Stimulated activated naive CD8-positive, alpha-beta T cell treated with anti-CD3 and anti-CD28 coated beads, Interleukin-15, amount 100 ng/mL, for 72 hours (primary cell): ENCODE measurements around the gene LIMK1.
"Not testable (repeated sequence)": the region's sequence is repeated elsewhere in the genome, so short reads cannot be mapped to it uniquely, and the experiment has no call there.

Source experiments
- ATAC-seq: fragments of 150-1000 bp; cut with Tn5 transposase; 2 replicates; pipeline ENCODE4 v1.10.0; 2021; ENCODE audit warnings: mild to moderate bottlenecking, moderate library complexity
- DNase-seq, 2 donors: peaks; one replicate each; pipeline ENCODE4 v3.0.0; 2021 to 2022
- H3K27ac Mint-ChIP-seq, 2 donors: one replicate each; pipeline ENCODE4 v1.8.0; 2022; ENCODE audit warnings: mild to moderate bottlenecking in 2 of 2, mixed read lengths in 2 of 2, moderate library complexity in 2 of 2
- H3K27me3 Mint-ChIP-seq: one replicate; pipeline ENCODE4 v1.8.0; 2022; ENCODE audit warnings: mixed read lengths
- H3K4me1 Mint-ChIP-seq: one replicate; pipeline ENCODE4 v1.8.0; 2022; ENCODE audit warnings: mild to moderate bottlenecking, mixed read lengths
- H3K4me3 Mint-ChIP-seq, 2 donors: one replicate each; pipeline ENCODE4 v1.8.0; 2022; ENCODE audit warnings: mild to moderate bottlenecking in 2 of 2, mixed read lengths in 2 of 2, moderate library complexity in 1 of 2
- H3K9me3 Mint-ChIP-seq, 2 donors: one replicate each; pipeline ENCODE4 v1.8.0; 2022; ENCODE audit warnings: mixed read lengths in 2 of 2

Gene LIMK1

DNA sequence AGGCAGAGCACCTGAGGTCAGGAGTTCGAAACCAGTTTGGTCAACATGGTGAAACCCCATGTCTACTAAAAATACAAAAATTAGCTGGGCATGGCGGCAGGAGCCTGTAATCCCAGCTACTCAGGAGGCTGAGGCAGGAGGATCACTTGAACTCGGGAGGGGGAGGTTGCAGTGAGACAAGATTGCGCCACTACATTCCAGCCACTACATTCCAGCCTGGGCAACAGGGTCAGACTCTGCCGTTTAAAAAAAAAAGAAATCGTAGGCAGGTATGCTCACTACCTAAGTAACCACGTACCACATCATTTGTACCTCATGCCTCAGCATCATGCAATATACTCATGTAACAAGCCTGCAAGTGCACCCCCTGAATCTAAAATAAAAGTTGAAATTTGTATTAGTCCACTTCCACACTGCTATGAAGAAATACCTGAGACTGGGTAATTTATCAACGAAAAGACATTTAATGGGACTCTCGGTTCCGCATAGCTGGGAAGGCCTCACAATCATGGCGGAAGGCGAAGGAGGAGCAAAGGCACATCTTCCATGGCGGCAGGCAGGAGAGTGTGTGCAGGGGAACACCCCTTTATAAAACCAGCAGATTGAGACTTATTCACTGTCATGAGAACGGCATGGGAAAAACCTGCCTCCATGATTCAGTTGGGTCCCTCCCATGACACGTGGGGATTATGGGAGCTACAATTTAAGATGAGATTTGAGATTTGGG is 82.4 kb downstream of the LIMK1 start:
- ATAC-seq (no peak), DNase-seq (no peak)
- Mint-ChIP-seq H3K4me3 (no peak overlapping the region), H3K4me1 (no peaks in the 10 kb centered on the region), H3K27me3 (no peaks in the 10 kb centered on the region), H3K27ac (no peak overlapping the region), H3K9me3 (no peaks in the 10 kb centered on the region)

DNA sequence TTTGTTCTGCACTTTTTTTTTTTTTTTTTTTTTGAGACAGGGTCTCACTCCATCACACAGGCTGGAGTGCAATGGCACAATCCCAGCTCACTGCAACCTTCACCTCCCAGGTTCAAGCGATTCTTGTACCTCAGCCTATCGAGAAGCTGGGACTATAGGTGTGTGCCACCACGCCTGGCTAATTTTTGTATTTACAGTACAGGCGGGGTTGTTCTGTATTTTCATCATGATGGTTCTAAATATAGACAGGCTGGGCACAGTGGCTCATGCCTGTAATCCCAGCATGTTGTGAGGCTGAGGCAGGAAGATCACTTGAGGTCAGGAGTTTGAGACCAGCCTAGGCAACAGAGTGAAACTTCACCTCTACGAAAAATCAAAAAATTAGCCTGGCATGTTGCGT is 83.7 kb downstream of the LIMK1 start:
- not testable (repeated sequence) for H3K27ac Mint-ChIP-seq, H3K4me3 Mint-ChIP-seq, DNase-seq, H3K4me1 Mint-ChIP-seq, ATAC-seq, H3K9me3 Mint-ChIP-seq, H3K27me3 Mint-ChIP-seq
